ENCODE measurements around the gene SELL.

Gene SELL

GRCh38 chr1:169726851-169727250 lies 15.4 kb upstream of the SELL start:
- TF ChIP-seq EZH2phosphoT487 (conservative IDR thresholded peaks at IDR 0.05; ENCODE audit: low read length) (no peak), CTCF (IDR thresholded peaks at IDR 0.05; ENCODE audit: insufficient read depth, low read length, poor library complexity, severe bottlenecking) (no peak)
- H3K79me2 ChIP-seq (ENCODE audit: insufficient read depth, low read length): no peaks in the 10 kb centered on the region
- no peaks in the 10 kb centered on the region for H4K20me1 ChIP-seq (ENCODE audit: low read depth, low read length)
- H3K36me3 ChIP-seq (ENCODE audit: low read length): no peaks in the 10 kb centered on the region
- H3K27me3 ChIP-seq (ENCODE audit: low read length): no peaks in the 10 kb centered on the region
- no peak overlapping the region for H3K9ac ChIP-seq (ENCODE audit: low read length)
- no peak overlapping the region for H3K4me2 ChIP-seq (ENCODE audit: low read depth, low read length, poor library complexity, severe bottlenecking)
- no peaks in the 10 kb centered on the region for H3F3A ChIP-seq (ENCODE audit: insufficient read depth)
- no peak overlapping the region for H3K27ac ChIP-seq (ENCODE audit: low read depth, low read length)
- no peak overlapping the region for H2AFZ ChIP-seq (ENCODE audit: low read depth, low read length, severe bottlenecking)
- H3K4me3 ChIP-seq (ENCODE audit: insufficient read depth, low read length, poor library complexity, severe bottlenecking): no peak overlapping the region
- no peaks in the 10 kb centered on the region for H3K9me2 ChIP-seq (replicated peaks; ENCODE audit: insufficient read depth, low read length)
- H3K9me3 ChIP-seq (ENCODE audit: insufficient read depth, low read length): no peaks in the 10 kb centered on the region

- Histone ChIP-seq H3K4me2 (ENCODE audit: low read depth, low read length, poor library complexity, severe bottlenecking) (no peak overlapping the region), H3F3A (ENCODE audit: insufficient read depth) (no peaks in the 10 kb centered on the region), H3K27me3 (ENCODE audit: low read length) (no peaks in the 10 kb centered on the region), H3K36me3 (ENCODE audit: low read length) (no peaks in the 10 kb centered on the region), H3K27ac (ENCODE audit: low read depth, low read length) (no peak overlapping the region), H3K4me3 (ENCODE audit: insufficient read depth, low read length, poor library complexity, severe bottlenecking) (no peak overlapping the region), H4K20me1 (ENCODE audit: low read depth, low read length) (no peaks in the 10 kb centered on the region), H3K9ac (ENCODE audit: low read length) (no peak overlapping the region), H2AFZ (ENCODE audit: low read depth, low read length, severe bottlenecking) (no peak overlapping the region), H3K79me2 (ENCODE audit: insufficient read depth, low read length) (no peaks in the 10 kb centered on the region), H3K9me3 (ENCODE audit: insufficient read depth, low read length) (no peaks in the 10 kb centered on the region), H3K9me2 (replicated peaks; ENCODE audit: insufficient read depth, low read length) (no peaks in the 10 kb centered on the region)
- no peak for TF ChIP-seq EZH2phosphoT487 (conservative IDR thresholded peaks at IDR 0.05; ENCODE audit: low read length)
- no peak for TF ChIP-seq CTCF (IDR thresholded peaks at IDR 0.05; ENCODE audit: insufficient read depth, low read length, poor library complexity, severe bottlenecking)
Observed at GRCh38 chr1:169725930-169726329, 14.5 kb upstream of the SELL start.

- no peaks in the 10 kb centered on the region for H3F3A ChIP-seq (ENCODE audit: insufficient read depth)
- no peak overlapping the region for H3K4me3 ChIP-seq (ENCODE audit: insufficient read depth, low read length, poor library complexity, severe bottlenecking)
- H3K9me3 ChIP-seq (ENCODE audit: insufficient read depth, low read length): no peaks in the 10 kb centered on the region
- no peaks in the 10 kb centered on the region for H3K79me2 ChIP-seq (ENCODE audit: insufficient read depth, low read length)
- no peaks in the 10 kb centered on the region for H3K9me2 ChIP-seq (replicated peaks; ENCODE audit: insufficient read depth, low read length)
- no peak overlapping the region for H3K9ac ChIP-seq (ENCODE audit: low read length)
- H2AFZ ChIP-seq (ENCODE audit: low read depth, low read length, severe bottlenecking): no peak overlapping the region
- H3K27ac ChIP-seq (ENCODE audit: low read depth, low read length): no peak overlapping the region
- TF ChIP-seq CTCF (IDR thresholded peaks at IDR 0.05; ENCODE audit: insufficient read depth, low read length, poor library complexity, severe bottlenecking): no peak
- TF ChIP-seq EZH2phosphoT487 (conservative IDR thresholded peaks at IDR 0.05; ENCODE audit: low read length): no peak
- no peaks in the 10 kb centered on the region for H3K27me3 ChIP-seq (ENCODE audit: low read length)
- no peak overlapping the region for H3K4me2 ChIP-seq (ENCODE audit: low read depth, low read length, poor library complexity, severe bottlenecking)
- H3K36me3 ChIP-seq (ENCODE audit: low read length): no peaks in the 10 kb centered on the region
- H4K20me1 ChIP-seq (ENCODE audit: low read depth, low read length): no peaks in the 10 kb centered on the region
Observed at GRCh38 chr1:169724168-169724567, 12.7 kb upstream of the SELL start.

All from SU-DHL-6 (cell line).